ENCODE results near the gene DHRS4. TPM values are rescaled to one million over a fixed set of nuclear protein-coding genes. Genes with fewer than 3 reads are reported as not detected.
"Not testable (repeated sequence)": the region's sequence is repeated elsewhere in the genome, so short reads cannot be mapped to it uniquely, and the experiment has no call there.

The DHRS4 gene
- total RNA-seq, 1 donor from 2014 or later: 21.4 TPM

DNA sequence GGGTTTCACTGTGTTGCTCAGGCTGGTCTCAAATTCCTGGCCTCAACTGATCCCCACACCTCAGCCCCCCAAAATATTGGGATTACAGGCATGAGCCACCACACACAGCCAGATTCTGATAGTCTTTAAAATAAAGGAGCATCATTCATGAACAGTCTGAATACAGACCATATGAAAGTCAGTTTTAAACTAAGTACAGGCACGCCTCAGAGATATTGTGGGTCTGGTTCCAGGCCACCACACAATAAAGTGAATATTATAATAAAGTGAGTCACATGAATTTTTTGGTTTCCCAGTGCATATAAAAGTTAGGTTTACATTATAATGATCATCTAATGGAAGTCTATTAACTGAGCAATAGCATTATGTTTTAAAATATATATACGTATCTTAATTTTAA, 43.3 kb downstream of the DHRS4 start:
- H3K9ac ChIP-seq (ENCODE audit: low read depth in 1 of 3, low read length in 3 of 3); H3K4me3 ChIP-seq (ENCODE audit: low read length in 3 of 3); H3K9me3 ChIP-seq (ENCODE audit: control insufficient read depth in 3 of 3, low read length in 3 of 3); H3K36me3 ChIP-seq (ENCODE audit: control insufficient read depth in 3 of 3, insufficient read depth in 3 of 3, low read length in 3 of 3); H3K27ac ChIP-seq (ENCODE audit: low read depth, low read length); H3K4me1 ChIP-seq (ENCODE audit: control insufficient read depth in 3 of 3, insufficient read depth in 3 of 3, low read length in 3 of 3); H3K27me3 ChIP-seq (ENCODE audit: control insufficient read depth in 3 of 3, insufficient read depth in 3 of 3, low read length in 3 of 3): not testable (repeated sequence)

DNA sequence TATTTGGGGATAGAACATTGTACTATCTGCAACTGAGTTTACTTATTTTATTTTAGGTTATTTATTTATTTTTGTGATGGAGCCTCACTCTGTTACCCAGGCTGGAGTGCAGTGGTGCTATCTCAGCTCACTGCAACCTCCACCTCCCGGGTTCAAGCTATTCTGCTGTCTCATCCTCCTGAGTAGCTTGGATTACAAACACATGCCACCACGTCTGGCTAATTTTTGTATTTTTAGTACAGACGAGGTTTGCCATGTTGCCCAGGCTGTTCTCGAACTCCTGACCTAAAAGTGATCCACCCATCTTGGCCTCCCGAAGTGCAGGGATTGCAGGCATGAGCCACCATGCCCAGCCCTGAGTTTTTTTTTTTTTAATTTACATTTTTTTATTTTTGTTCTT, 46.1 kb downstream of the DHRS4 start:
- H3K4me1 ChIP-seq (ENCODE audit: control insufficient read depth in 3 of 3, insufficient read depth in 3 of 3, low read length in 3 of 3): not testable (repeated sequence)

DNA sequence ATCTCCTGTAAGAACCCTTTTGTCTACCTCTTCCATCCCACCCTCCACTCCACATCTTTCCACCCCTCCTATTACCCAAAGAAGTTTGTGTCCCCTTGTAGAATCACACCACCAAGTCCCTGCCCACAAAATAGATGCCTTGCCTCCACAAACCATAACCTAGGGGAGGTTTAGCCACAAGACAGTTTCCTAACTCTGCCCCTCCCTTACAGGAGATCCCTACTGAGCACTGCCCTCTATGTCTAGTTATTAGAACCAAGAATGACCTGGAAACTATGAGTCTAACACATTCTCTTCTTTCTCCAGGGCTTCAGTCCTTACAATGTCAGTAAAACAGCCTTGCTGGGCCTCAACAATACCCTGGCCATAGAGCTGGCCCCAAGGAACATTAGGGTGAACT, 47.5 kb downstream of the DHRS4 start:
- not testable (repeated sequence) for H3K4me1 ChIP-seq (ENCODE audit: control insufficient read depth in 3 of 3, insufficient read depth in 3 of 3, low read length in 3 of 3)

More for the DNA sequence above, 46.1 kb downstream of the DHRS4 start:
- not testable (repeated sequence) for H3K27me3 ChIP-seq (ENCODE audit: control insufficient read depth in 3 of 3, insufficient read depth in 3 of 3, low read length in 3 of 3); H3K9ac ChIP-seq (ENCODE audit: low read depth in 1 of 3, low read length in 3 of 3); H3K36me3 ChIP-seq (ENCODE audit: control insufficient read depth in 3 of 3, insufficient read depth in 3 of 3, low read length in 3 of 3); H3K4me3 ChIP-seq (ENCODE audit: low read length in 3 of 3); H3K27ac ChIP-seq (ENCODE audit: low read depth, low read length); H3K9me3 ChIP-seq (ENCODE audit: control insufficient read depth in 3 of 3, low read length in 3 of 3)

DNA sequence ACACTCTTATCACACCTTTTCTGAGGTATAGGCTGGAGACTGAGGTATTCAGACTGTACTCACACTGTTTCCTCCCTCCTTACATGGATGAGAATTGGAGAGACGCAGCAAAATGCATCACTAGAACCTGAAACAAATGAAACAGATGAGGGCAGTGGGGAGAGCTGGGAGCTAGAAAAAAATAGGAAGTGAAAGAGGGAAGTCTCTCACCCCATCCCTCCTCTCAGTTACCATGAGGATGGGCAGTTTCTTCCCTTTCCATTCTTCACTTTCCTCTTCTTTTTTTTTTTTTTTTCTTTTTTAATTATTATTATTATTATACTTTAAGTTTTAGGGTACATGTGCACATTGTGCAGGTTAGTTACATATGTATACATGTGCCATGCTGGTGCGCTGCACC, 48.1 kb downstream of the DHRS4 start:
- not testable (repeated sequence) for H3K4me1 ChIP-seq (ENCODE audit: control insufficient read depth in 3 of 3, insufficient read depth in 3 of 3, low read length in 3 of 3); H3K27ac ChIP-seq (ENCODE audit: low read depth, low read length); H3K4me3 ChIP-seq (ENCODE audit: low read length in 3 of 3); H3K27me3 ChIP-seq (ENCODE audit: control insufficient read depth in 3 of 3, insufficient read depth in 3 of 3, low read length in 3 of 3); H3K36me3 ChIP-seq (ENCODE audit: control insufficient read depth in 3 of 3, insufficient read depth in 3 of 3, low read length in 3 of 3); H3K9me3 ChIP-seq (ENCODE audit: control insufficient read depth in 3 of 3, low read length in 3 of 3); H3K9ac ChIP-seq (ENCODE audit: low read depth in 1 of 3, low read length in 3 of 3)

More for the DNA sequence above, 47.5 kb downstream of the DHRS4 start:
- H3K27me3 ChIP-seq (ENCODE audit: control insufficient read depth in 3 of 3, insufficient read depth in 3 of 3, low read length in 3 of 3); H3K4me3 ChIP-seq (ENCODE audit: low read length in 3 of 3); H3K9ac ChIP-seq (ENCODE audit: low read depth in 1 of 3, low read length in 3 of 3); H3K9me3 ChIP-seq (ENCODE audit: control insufficient read depth in 3 of 3, low read length in 3 of 3); H3K27ac ChIP-seq (ENCODE audit: low read depth, low read length); H3K36me3 ChIP-seq (ENCODE audit: control insufficient read depth in 3 of 3, insufficient read depth in 3 of 3, low read length in 3 of 3): not testable (repeated sequence)

DNA sequence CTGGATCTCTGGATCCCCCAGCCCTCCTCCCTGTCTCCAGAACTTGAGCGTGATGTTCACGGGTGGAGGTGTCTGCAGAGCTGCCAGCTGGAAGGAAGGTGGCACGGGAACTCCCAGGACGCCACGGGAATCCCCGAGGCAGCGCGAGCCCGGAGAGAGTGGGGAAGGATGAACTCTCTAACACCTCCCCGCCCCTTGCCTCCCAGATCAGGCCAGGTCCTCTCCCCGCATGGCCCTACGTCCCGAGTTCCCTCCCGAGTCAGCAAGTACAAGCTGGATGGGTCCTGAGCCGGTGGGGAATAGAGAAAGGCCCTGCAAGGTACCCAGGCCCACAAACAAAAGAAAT, 52.9 kb downstream of the DHRS4 start:
- H3K27ac ChIP-seq (ENCODE audit: low read depth, low read length); H3K9ac ChIP-seq (ENCODE audit: low read depth in 1 of 3, low read length in 3 of 3); H3K27me3 ChIP-seq (ENCODE audit: control insufficient read depth in 3 of 3, insufficient read depth in 3 of 3, low read length in 3 of 3); H3K36me3 ChIP-seq (ENCODE audit: control insufficient read depth in 3 of 3, insufficient read depth in 3 of 3, low read length in 3 of 3); H3K4me1 ChIP-seq (ENCODE audit: control insufficient read depth in 3 of 3, insufficient read depth in 3 of 3, low read length in 3 of 3); H3K9me3 ChIP-seq (ENCODE audit: control insufficient read depth in 3 of 3, low read length in 3 of 3): not testable (repeated sequence)
- peak overlapping the region in 1 of 3 donors; percentile 46 for H3K4me3 ChIP-seq (ENCODE audit: low read length in 3 of 3)

DNA sequence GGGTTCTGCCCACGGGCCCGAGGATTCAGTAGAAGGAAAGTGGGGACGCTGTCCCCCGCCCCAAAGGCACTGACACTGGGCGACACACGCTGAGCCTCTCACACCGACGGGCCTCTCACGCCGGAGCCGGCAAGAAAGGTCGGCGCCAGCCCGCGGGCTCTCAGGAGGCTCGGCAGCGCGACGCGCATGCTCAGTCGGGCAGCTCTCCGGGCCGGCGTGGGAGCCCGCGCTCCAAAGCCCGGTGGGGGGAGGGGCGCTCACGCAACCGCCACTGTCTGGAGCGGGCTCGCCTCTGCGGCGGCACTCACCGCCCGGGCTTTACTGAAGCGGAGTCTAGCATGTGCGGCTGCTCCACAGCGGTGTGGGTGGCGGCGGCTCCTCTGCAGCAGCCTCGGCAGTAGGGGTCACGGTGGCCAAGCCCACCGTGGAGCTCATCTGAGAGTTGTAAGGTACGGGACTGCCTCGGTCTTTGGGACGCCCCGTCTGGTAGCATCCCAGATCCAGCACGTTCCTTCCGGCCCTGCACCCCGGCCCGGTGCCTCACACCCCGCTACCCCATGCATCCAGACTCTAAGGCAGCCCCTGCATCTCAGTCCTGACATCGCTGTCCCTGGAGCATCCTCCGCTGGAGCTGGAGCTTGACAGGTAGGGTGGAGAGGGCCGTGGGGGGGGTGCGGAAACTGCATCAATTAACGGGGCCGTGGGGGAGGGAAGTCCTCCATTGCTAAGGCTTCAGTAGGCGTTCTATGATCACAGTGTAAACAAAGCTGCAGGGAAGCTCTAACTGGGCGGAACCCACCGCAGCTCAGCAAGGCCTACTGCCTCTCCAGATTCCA, 53.5 kb downstream of the DHRS4 start:
- H3K36me3 ChIP-seq (ENCODE audit: control insufficient read depth in 3 of 3, insufficient read depth in 3 of 3, low read length in 3 of 3); H3K27me3 ChIP-seq (ENCODE audit: control insufficient read depth in 3 of 3, insufficient read depth in 3 of 3, low read length in 3 of 3); H3K9me3 ChIP-seq (ENCODE audit: control insufficient read depth in 3 of 3, low read length in 3 of 3); H3K27ac ChIP-seq (ENCODE audit: low read depth, low read length); H3K4me1 ChIP-seq (ENCODE audit: control insufficient read depth in 3 of 3, insufficient read depth in 3 of 3, low read length in 3 of 3): not testable (repeated sequence)
- peak overlapping the region in 1 of 3 donors; percentile 66 for H3K9ac ChIP-seq (ENCODE audit: low read depth in 1 of 3, low read length in 3 of 3)
- H3K4me3 ChIP-seq (ENCODE audit: low read length in 3 of 3): peak overlapping the region in 2 of 3 donors; percentile 29 to 46

DNA sequence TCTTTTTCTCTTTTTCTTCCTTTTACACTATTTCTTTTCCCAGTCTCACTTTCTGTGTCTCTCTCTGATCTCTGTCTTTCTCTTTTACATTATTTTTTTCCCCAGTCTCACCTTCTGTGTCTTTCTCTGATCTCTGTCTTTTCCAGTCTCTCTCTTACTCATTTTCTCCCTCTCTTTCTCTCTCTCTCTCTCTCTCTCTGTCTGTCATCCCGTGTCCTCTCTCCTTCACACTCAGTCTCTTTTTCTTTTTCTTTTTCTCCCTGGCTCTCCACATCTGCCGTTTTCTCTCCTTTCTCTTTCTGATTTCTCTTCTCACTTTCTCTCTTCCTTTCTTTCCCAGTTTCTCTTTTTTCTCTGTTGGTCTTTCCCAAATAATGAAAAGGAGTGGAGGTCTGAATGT, 57.5 kb downstream of the DHRS4 start:
- H3K27ac ChIP-seq (ENCODE audit: low read depth, low read length): no peak overlapping the region
- H3K4me1 ChIP-seq (ENCODE audit: control insufficient read depth in 3 of 3, insufficient read depth in 3 of 3, low read length in 3 of 3): peaks cover 0 to 5% (median 0%) of the 10 kb centered on the region in 3 donors
- no peaks in the 10 kb centered on the region for H3K9me3 ChIP-seq (ENCODE audit: control insufficient read depth in 3 of 3, low read length in 3 of 3)
- no peaks in the 10 kb centered on the region for H3K27me3 ChIP-seq (ENCODE audit: control insufficient read depth in 3 of 3, insufficient read depth in 3 of 3, low read length in 3 of 3)
- no peak overlapping the region for H3K9ac ChIP-seq (ENCODE audit: low read depth in 1 of 3, low read length in 3 of 3)
- H3K4me3 ChIP-seq (ENCODE audit: low read length in 3 of 3): no peak overlapping the region
- no peaks in the 10 kb centered on the region for H3K36me3 ChIP-seq (ENCODE audit: control insufficient read depth in 3 of 3, insufficient read depth in 3 of 3, low read length in 3 of 3)

DNA sequence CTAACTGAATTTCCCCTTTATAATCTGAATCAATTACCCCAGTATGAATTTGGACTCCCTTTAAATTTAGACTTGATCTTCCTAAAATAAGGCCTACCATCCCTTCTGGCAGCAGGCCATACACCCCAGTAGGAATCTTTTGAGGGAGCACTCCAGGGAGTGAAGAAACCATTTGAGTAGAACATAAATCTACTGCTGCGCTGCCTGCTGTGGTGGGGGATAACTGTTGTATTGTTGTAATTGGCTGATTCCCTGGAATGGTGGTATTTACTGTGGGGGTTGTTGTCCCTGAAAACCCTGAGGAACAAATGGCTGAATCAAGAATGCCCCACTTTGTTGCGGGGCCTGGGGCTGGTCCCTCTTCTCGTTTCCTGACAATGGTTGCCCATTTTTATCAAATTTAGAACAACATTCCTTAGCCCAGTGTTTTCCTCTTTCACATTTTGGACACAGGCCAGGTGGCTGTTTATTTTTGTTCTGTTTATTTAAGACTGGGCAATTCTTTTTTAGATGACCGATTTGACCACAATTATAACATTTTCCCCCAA, 59.2 kb downstream of the DHRS4 start:
- not testable (repeated sequence) for H3K27me3 ChIP-seq (ENCODE audit: control insufficient read depth in 3 of 3, insufficient read depth in 3 of 3, low read length in 3 of 3); H3K9ac ChIP-seq (ENCODE audit: low read depth in 1 of 3, low read length in 3 of 3); H3K4me3 ChIP-seq (ENCODE audit: low read length in 3 of 3); H3K27ac ChIP-seq (ENCODE audit: low read depth, low read length); H3K36me3 ChIP-seq (ENCODE audit: control insufficient read depth in 3 of 3, insufficient read depth in 3 of 3, low read length in 3 of 3); H3K9me3 ChIP-seq (ENCODE audit: control insufficient read depth in 3 of 3, low read length in 3 of 3); H3K4me1 ChIP-seq (ENCODE audit: control insufficient read depth in 3 of 3, insufficient read depth in 3 of 3, low read length in 3 of 3)

DNA sequence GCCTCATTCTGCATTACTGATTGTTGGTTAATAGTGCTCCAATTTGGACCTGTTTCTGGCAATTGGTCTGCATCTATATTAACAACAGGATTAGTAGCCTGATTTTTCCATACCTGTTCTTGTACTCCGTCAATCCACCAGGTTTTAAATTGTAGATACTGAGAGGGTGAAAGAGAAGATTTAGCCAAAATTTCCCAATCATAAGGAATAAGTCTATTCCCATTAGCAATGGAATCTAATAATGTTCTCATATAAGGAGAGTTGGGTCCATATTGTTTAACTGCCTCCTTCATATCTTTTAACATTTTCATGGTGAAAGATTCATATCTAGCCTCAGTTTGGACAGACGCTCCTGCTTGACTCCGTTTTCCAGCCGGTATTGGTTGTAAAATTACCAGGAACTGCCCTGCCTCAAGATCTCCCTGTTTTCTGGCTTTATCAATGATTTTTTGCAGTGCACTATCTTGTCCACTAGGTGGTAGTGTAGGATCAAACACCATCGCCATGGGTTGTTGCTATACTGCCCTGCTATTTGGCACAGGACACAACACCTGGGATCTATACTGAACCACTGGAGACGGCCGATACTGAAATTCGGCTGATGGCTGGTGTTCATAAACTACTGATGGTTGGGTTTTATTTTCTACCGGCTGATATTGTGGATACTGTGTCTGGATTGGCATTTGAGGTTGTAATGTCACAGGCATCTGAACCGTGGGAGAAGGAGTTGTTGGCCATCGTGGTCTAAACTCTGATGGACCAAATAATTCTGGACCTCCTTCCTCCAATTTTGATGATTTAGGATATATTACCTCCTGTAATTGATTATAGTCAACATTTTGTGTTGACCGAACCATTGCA, 60.3 kb downstream of the DHRS4 start:
- H3K36me3 ChIP-seq (ENCODE audit: control insufficient read depth in 3 of 3, insufficient read depth in 3 of 3, low read length in 3 of 3): no peaks in the 10 kb centered on the region
- H3K27ac ChIP-seq (ENCODE audit: low read depth, low read length): no peak overlapping the region
- peaks cover 0 to 5% (median 0%) of the 10 kb centered on the region in 3 donors for H3K4me1 ChIP-seq (ENCODE audit: control insufficient read depth in 3 of 3, insufficient read depth in 3 of 3, low read length in 3 of 3)
- no peak overlapping the region for H3K9ac ChIP-seq (ENCODE audit: low read depth in 1 of 3, low read length in 3 of 3)
- no peaks in the 10 kb centered on the region for H3K9me3 ChIP-seq (ENCODE audit: control insufficient read depth in 3 of 3, low read length in 3 of 3)
- no peaks in the 10 kb centered on the region for H3K27me3 ChIP-seq (ENCODE audit: control insufficient read depth in 3 of 3, insufficient read depth in 3 of 3, low read length in 3 of 3)
- H3K4me3 ChIP-seq (ENCODE audit: low read length in 3 of 3): no peak overlapping the region

DNA sequence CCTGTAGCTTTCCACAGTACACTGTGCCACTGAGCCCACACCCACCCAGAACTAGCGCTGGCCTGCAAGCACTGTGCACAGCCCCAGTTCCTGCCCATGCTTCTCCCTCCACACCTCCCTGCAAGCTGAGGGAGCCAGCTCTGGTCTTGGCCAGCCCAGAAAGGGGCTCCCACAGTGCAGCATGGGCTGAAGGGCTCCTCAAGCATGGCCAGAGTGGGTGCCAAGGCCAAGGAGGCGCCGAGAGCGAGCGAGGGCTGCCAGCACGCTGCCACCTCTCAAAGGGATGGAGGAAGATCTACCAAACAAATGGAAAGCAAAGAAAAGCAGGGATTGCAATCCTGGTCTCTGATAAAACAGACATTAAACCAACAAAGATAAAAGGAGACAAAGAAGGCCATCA, 62.2 kb downstream of the DHRS4 start:
- H3K4me1 ChIP-seq (ENCODE audit: control insufficient read depth in 3 of 3, insufficient read depth in 3 of 3, low read length in 3 of 3); H3K27ac ChIP-seq (ENCODE audit: low read depth, low read length); H3K4me3 ChIP-seq (ENCODE audit: low read length in 3 of 3); H3K27me3 ChIP-seq (ENCODE audit: control insufficient read depth in 3 of 3, insufficient read depth in 3 of 3, low read length in 3 of 3); H3K36me3 ChIP-seq (ENCODE audit: control insufficient read depth in 3 of 3, insufficient read depth in 3 of 3, low read length in 3 of 3); H3K9me3 ChIP-seq (ENCODE audit: control insufficient read depth in 3 of 3, low read length in 3 of 3); H3K9ac ChIP-seq (ENCODE audit: low read depth in 1 of 3, low read length in 3 of 3): not testable (repeated sequence)

Measured in skeletal muscle tissue (tissue), 4 donors.